Measurements from ENCODE around the gene ATAD3C.

ATAD3C gene

DNA sequence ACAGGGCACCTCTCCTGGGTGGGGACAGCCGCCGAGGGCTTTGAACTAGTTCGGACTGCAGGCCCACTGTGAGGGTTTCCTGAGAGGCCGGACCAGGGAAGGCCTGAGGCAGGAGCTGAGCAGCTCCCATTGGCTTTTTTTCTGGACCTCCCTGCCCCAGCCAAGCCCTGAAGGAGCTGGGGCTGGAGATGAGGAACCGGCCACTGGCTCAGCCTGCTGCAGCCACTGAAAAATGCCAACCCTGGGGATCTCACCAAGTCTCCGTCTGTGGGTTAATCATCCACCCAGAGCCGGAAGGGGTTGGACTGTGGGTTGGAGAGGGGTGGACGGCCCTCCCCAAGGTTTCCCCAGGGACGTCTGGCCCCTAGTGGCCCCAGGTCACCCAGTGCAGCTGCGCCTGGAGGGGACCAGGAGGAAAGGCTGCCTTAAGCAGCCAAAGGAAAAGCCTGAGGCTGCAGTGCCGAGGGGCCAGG is 11.5 kb upstream of the ATAD3C start (continued):
- TF ChIP-seq ZNF629 (tag by site-specific recombination; IDR thresholded peaks at IDR 0.05), result no peak

DNA sequence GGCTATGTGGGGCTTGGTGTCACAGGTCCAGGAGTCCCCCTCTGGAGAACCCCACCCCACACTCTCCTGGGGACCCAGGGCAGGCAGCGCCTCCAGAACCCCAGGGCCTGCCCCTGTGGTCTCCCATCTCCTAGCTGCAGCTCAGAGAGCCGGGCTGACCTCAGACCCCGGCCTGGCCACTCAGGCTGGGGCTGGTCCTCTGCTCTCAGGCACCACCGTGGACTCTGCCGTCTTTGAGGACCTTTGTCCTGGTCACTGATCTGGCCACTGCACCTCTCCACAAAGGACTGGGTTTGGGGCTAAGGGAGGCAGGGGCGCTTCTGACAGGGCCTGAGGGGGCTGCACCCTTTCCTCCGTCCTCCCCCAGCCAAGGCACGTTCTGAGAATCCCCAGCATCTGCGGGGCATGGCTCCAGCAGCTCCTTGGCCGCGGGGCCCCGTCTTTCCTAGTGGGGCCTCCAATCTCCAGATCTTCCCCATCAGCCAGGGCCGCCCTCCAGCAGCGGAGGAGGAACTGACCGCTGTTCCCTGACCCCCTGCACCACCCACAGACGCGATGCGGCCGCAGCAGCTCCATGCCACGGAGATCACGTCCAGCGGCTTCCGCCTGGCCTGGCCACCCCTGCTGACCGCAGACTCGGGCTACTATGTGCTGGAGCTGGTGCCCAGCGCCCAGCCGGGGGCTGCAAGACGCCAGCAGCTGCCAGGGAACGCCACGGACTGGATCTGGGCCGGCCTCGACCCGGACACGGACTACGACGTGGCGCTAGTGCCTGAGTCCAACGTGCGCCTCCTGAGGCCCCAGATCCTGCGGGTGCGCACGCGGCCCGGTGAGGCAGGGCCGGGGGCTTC is 10.7 kb upstream of the ATAD3C start:
- POLR2A ChIA-PET, result no interaction called here
- no peaks in the 10 kb centered on the region for H3K9me3 ChIP-seq (ENCODE audit: control insufficient read depth, insufficient read depth, low read depth, low read length)
- H3K36me3 ChIP-seq (ENCODE audit: control insufficient read depth in 2 of 2, insufficient read depth in 1 of 2, low read length in 2 of 2), result peaks cover 0 to 9% of the 10 kb centered on the region in 2 experiments; a peak in 1 of 3 replicates
- no peaks in the 10 kb centered on the region for H3K4me1 ChIP-seq (ENCODE audit: control insufficient read depth, insufficient read depth, low read length)
- no peak for TF ChIP-seq ZNF19 (tag by site-specific recombination; IDR thresholded peaks at IDR 0.05; ENCODE audit: low read depth)
- TF ChIP-seq YY2 (tag by site-specific recombination; IDR thresholded peaks at IDR 0.05), result no peak
- TF ChIP-seq ZNF830 (tag by site-specific recombination; IDR thresholded peaks at IDR 0.05; ENCODE audit: low read depth), result no peak
- TF ChIP-seq, protein P1, sequence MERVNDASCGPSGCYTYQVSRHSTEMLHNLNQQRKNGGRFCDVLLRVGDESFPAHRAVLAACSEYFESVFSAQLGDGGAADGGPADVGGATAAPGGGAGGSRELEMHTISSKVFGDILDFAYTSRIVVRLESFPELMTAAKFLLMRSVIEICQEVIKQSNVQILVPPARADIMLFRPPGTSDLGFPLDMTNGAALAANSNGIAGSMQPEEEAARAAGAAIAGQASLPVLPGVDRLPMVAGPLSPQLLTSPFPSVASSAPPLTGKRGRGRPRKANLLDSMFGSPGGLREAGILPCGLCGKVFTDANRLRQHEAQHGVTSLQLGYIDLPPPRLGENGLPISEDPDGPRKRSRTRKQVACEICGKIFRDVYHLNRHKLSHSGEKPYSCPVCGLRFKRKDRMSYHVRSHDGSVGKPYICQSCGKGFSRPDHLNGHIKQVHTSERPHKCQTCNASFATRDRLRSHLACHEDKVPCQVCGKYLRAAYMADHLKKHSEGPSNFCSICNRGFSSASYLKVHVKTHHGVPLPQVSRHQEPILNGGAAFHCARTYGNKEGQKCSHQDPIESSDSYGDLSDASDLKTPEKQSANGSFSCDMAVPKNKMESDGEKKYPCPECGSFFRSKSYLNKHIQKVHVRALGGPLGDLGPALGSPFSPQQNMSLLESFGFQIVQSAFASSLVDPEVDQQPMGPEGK (tag by site-specific recombination; IDR thresholded peaks at IDR 0.05), result no peak
- no peak for TF ChIP-seq ZFP41 (tag by site-specific recombination; IDR thresholded peaks at IDR 0.05; ENCODE audit: borderline replicate concordance)
- TF ChIP-seq ZNF776 (tag by site-specific recombination; IDR thresholded peaks at IDR 0.05; ENCODE audit: borderline replicate concordance), result no peak
- TF ChIP-seq ZNF146 (tag by site-specific recombination; IDR thresholded peaks at IDR 0.05), result no peak
- TF ChIP-seq ZFP69B (tag by site-specific recombination; IDR thresholded peaks at IDR 0.05), result no peak
- no peak for TF ChIP-seq ZNF549 (tag by site-specific recombination; IDR thresholded peaks at IDR 0.05)
- TF ChIP-seq, protein P2, sequence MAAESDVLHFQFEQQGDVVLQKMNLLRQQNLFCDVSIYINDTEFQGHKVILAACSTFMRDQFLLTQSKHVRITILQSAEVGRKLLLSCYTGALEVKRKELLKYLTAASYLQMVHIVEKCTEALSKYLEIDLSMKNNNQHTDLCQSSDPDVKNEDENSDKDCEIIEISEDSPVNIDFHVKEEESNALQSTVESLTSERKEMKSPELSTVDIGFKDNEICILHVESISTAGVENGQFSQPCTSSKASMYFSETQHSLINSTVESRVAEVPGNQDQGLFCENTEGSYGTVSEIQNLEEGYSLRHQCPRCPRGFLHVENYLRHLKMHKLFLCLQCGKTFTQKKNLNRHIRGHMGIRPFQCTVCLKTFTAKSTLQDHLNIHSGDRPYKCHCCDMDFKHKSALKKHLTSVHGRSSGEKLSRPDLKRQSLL (tag by site-specific recombination; IDR thresholded peaks at IDR 0.05), result no peak
- TF ChIP-seq ZNF555 (tag by site-specific recombination; conservative IDR thresholded peaks at IDR 0.05), result no peak
- TF ChIP-seq, protein P3, sequence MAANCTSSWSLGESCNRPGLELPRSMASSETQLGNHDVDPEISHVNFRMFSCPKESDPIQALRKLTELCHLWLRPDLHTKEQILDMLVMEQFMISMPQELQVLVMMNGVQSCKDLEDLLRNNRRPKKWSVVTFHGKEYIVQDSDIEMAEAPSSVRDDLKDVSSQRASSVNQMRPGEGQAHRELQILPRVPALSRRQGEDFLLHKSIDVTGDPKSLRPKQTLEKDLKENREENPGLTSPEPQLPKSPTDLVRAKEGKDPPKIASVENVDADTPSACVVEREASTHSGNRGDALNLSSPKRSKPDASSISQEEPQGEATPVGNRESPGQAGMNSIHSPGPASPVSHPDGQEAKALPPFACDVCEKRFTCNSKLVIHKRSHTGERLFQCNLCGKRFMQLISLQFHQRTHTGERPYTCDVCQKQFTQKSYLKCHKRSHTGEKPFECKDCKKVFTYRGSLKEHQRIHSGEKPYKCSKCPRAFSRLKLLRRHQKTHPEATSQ (tag by site-specific recombination; IDR thresholded peaks at IDR 0.05), result no peak
- TF ChIP-seq ZNF426 (tag by site-specific recombination; IDR thresholded peaks at IDR 0.05), result no peak
- TF ChIP-seq HOXA7 (CRISPR knock-in tag; IDR thresholded peaks at IDR 0.05; ENCODE audit: borderline replicate concordance), result no peak
- no peak for TF ChIP-seq ZNF843 (tag by site-specific recombination; IDR thresholded peaks at IDR 0.05)
- no peak for TF ChIP-seq ZBTB7A (tag by site-specific recombination; IDR thresholded peaks at IDR 0.05; ENCODE audit: low read depth)
- TF ChIP-seq ZNF248 (tag by site-specific recombination; IDR thresholded peaks at IDR 0.05), result no peak
- no peak for TF ChIP-seq WT1 (tag by site-specific recombination; IDR thresholded peaks at IDR 0.05)
- H3K27ac ChIP-seq (ENCODE audit: extremely low read depth, low read depth, low read length), result no peak overlapping the region
- no peak overlapping the region for H3K4me3 ChIP-seq (ENCODE audit: low read depth, low read length)
- CTCF ChIA-PET, result interaction anchor here (0.7 to 1.0 kb wide), 3 partner anchors 20 to 423 kb away, joined by 3 to 5 read pairs (median 3); partner anchors contain the start of gene MRPL20

Data from HEK293 (cell line).